Gastrocnemius medialis (tissue), 4 donors: ENCODE measurements around the gene EPN3. TPM values are rescaled to one million over a fixed set of nuclear protein-coding genes. Genes with fewer than 3 reads are reported as not detected.

ENCODE experiments used
- ATAC-seq, 2 donors: fragments of 150-250 bp; one replicate each; pipeline ENCODE4 v1.9.1; 2016
- DNase-seq, 2 donors: peaks; one replicate each; pipeline ENCODE4 v3.0.0-alpha.2; 2019
- H3K27ac ChIP-seq, 4 donors: fragments of 200-600 bp; sonication (generic); 1 replicate in 1 of 4; 2 replicates in 3 of 4; pipeline ENCODE4 v1.5.1; 2016 to 2018; ENCODE audit warnings: mild to moderate bottlenecking in 2 of 4, moderate library complexity in 1 of 4
- H3K27me3 ChIP-seq, 3 donors: fragments of 200-600 bp; sonication (generic) in 2 of 3; 1 replicate in 1 of 3; 2 replicates in 2 of 3; pipeline versions ENCODE4 v1.5.1 to v1.6.0; 2016 to 2019; ENCODE audit warnings: mild to moderate bottlenecking in 1 of 3, moderate library complexity in 1 of 3
- H3K36me3 ChIP-seq, 2 donors: fragments of 200-600 bp; sonication (generic) in 1 of 2; one replicate each; pipeline ENCODE4 v1.5.1; 2017 to 2018
- H3K4me1 ChIP-seq, 2 donors: fragments of 200-600 bp; sonication (generic) in 1 of 2; one replicate each; pipeline ENCODE4 v1.5.1; 2016 to 2017; ENCODE audit warnings: mild to moderate bottlenecking in 2 of 2
- H3K4me3 ChIP-seq, 4 donors: fragments of 200-600 bp; sonication (generic) in 3 of 4; 1 replicate in 1 of 4; 2 replicates in 3 of 4; pipeline ENCODE4 v1.5.1; 2016 to 2019; ENCODE audit warnings: mild to moderate bottlenecking in 2 of 4
- H3K9me3 ChIP-seq, 3 donors: fragments of 200-600 bp; sonication (generic) in 2 of 3; 1 replicate in 1 of 3; 2 replicates in 2 of 3; pipeline ENCODE4 v1.5.1; 2016 to 2019
- CTCF ChIP-seq, 5 experiments: fragments of 450-650 bp in 3 of 5; fragments of 200-600 bp in 2 of 5; sonication (generic) in 2 of 5; IDR thresholded peaks in 4 of 5; conservative IDR thresholded peaks in 1 of 5; 1 replicate in 4 of 5; 2 replicates in 1 of 5; pipeline ENCODE4 v1.5.1; 2016 to 2019; ENCODE audit warnings: antibody characterized with exemption in 5 of 5, mild to moderate bottlenecking in 3 of 5, moderate library complexity in 3 of 5
- POLR2A ChIP-seq, 2 donors: fragments of 450-650 bp; IDR thresholded peaks; one replicate each; pipeline ENCODE4 v1.6.1; 2017; ENCODE audit warnings: antibody characterized with exemption in 2 of 2, mild to moderate bottlenecking in 2 of 2, moderate library complexity in 2 of 2
- in situ Hi-C, 4 donors: fragments of 200-750 bp; cut with MboI; loops; one replicate each; pipeline versions ENCODE4 v1.15.0 to v1.8.0; 2017; ENCODE audit warnings: low sequenced_read_pairs in 4 of 4
- intact Hi-C: fragments of 100-400 bp; cut with DNase I; formaldehyde crosslinking; loops from one replicate; pipeline ENCODE4 v1.15.1; 2023; ENCODE audit warnings: low total_unique reads
- total RNA-seq, 4 donors: library from RNA; depleted of rRNA; stranded (reverse); fragments of >200 nt; gene quantifications; one replicate each; pipeline versions ENCODE4 v1.1.0 to v1.2.3, GENCODE V29; 2016

Gene EPN3
- total RNA-seq, 4 donors from 2014 or later = not detected

DNA sequence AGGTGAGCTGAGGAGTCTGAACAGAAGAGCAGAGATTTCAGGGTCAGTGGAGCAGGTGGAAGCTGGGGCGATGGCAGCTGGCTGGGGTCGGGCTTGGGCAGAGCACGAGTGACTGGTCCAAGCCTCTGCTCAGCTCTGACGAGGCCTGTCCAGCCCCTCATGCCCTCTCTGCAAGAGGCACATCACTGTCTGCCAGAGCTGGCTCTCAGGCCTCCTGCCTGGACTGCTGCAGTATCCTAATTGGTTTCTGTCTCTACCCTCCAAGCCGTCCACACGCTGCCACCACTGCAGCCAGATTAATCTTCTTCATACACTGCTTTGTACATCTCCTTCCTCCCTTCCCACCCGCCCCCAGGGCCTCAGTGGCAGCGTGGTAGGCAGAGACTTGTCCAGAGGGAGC is 53.4 kb downstream of the EPN3 start:
- H3K9me3 ChIP-seq = no peaks in the 10 kb centered on the region
- intact Hi-C loops = no loop called here

GRCh38 chr17:50586421-50587247 is 54.1 kb downstream of the EPN3 start:
- in situ Hi-C loops (no loop called here), intact Hi-C loops (no loop called here)
- no peak overlapping the region for H3K4me3 ChIP-seq
- ATAC-seq (no peak), DNase-seq (no peak)
- H3K4me1 ChIP-seq = peaks cover 14 to 21% of the 10 kb centered on the region in 2 donors
- H3K36me3 ChIP-seq = no peaks in the 10 kb centered on the region
- no peak overlapping the region for H3K27ac ChIP-seq
- no peaks in the 10 kb centered on the region for H3K9me3 ChIP-seq
- no peaks in the 10 kb centered on the region for H3K27me3 ChIP-seq
- TF ChIP-seq POLR2A (IDR thresholded peaks at IDR 0.05) = no peak
- TF ChIP-seq CTCF (IDR thresholded peaks at IDR 0.05 in 4 of 5, conservative IDR thresholded peaks at IDR 0.05 in 1 of 5) = no peak

More for the DNA sequence above, 53.4 kb downstream of the EPN3 start:
- DNase-seq = no peak
- TF ChIP-seq CTCF (IDR thresholded peaks at IDR 0.05 in 4 of 5, conservative IDR thresholded peaks at IDR 0.05 in 1 of 5) = no peak
- H3K27ac ChIP-seq = no peak overlapping the region
- no peak for ATAC-seq
- peaks cover 14 to 21% of the 10 kb centered on the region in 2 donors for H3K4me1 ChIP-seq
- H3K36me3 ChIP-seq = no peaks in the 10 kb centered on the region
- H3K27me3 ChIP-seq = no peaks in the 10 kb centered on the region
- no peak overlapping the region for H3K4me3 ChIP-seq
- in situ Hi-C loops = no loop called here

DNA sequence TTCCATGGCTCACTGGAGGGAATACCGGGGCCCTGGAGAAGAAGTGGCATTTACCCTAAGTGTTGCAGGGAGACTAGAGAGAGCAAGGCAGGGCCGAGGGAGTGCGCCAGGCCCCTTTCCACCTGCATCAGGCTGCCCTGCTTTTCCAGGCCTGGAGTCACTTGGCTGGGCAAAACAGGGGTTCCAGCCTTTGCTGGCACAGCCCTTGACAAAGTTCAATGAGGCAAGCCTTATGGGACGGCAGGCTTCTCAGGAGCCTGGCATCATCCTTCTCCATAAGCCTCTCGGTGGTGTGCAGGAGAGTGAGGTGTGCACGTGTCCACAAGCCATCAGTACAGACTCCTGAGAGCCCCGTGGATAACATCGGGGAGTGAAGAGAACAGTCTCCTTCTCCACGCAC is 55.0 kb downstream of the EPN3 start:
- H3K4me3 ChIP-seq = no peak overlapping the region
- H3K36me3 ChIP-seq = no peaks in the 10 kb centered on the region
- DNase-seq = no peak
- H3K4me1 ChIP-seq = peaks cover 14 to 16% of the 10 kb centered on the region in 2 donors
- H3K27me3 ChIP-seq = no peaks in the 10 kb centered on the region
- no peak for ATAC-seq
- no peaks in the 10 kb centered on the region for H3K9me3 ChIP-seq
- intact Hi-C loops (no loop called here), in situ Hi-C loops (no loop called here)
- H3K27ac ChIP-seq = no peak overlapping the region
- no peak for TF ChIP-seq CTCF (IDR thresholded peaks at IDR 0.05 in 4 of 5, conservative IDR thresholded peaks at IDR 0.05 in 1 of 5)
- no peak for TF ChIP-seq POLR2A (IDR thresholded peaks at IDR 0.05)

DNA sequence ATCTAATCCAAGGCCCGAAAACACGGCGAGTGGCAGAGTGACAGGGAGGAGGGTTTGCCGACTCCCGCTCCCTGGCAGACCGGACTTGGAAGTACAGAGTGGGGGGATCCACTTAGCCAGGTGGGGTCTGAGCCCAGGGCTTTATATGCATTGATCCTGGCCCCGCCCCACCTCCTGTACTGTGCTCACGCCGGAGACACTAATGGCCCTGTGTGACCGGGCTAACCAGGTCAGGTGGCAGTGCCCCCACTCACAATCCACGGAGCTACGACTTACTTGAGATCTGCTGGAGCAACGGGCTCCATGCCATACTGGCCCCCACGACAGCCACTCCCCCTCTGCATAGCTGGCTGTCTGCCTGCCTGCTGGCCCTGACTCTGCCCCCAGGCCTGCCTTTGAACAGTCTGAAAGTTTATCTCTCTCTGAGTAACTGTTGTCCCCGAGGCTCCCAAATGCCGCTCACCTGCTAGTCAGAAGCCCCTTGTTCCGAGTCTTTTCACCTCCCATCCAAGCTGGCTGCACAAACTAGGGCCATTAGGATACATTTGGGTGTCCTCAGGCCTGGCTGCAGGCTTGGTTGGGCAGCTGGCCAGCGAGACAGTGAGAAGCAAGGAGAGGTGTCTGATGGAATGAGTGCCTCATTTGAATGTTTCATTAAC is 56.0 kb downstream of the EPN3 start:
- in situ Hi-C loops (no loop called here), intact Hi-C loops (no loop called here)
- H3K36me3 ChIP-seq = no peaks in the 10 kb centered on the region
- H3K27ac ChIP-seq = no peak overlapping the region
- H3K9me3 ChIP-seq = no peaks in the 10 kb centered on the region
- ATAC-seq = no peak
- H3K27me3 ChIP-seq = no peaks in the 10 kb centered on the region
- no peak overlapping the region for H3K4me3 ChIP-seq
- TF ChIP-seq CTCF (IDR thresholded peaks at IDR 0.05 in 4 of 5, conservative IDR thresholded peaks at IDR 0.05 in 1 of 5) (no peak), POLR2A (IDR thresholded peaks at IDR 0.05) (no peak)
- DNase-seq = no peak
- peaks cover 8 to 14% of the 10 kb centered on the region in 2 donors for H3K4me1 ChIP-seq
